HepG2 (cell line): ENCODE results near the gene PRKAR1A. TPM values are rescaled to one million over a fixed set of nuclear protein-coding genes. Genes with fewer than 3 reads are reported as not detected.

Experiments
- BCL6 ChIP-seq: IDR thresholded peaks from 2 replicates; pipeline ENCODE4 v1.6.1; 2016; ENCODE audit warnings: missing genetic modification reagents, missing compliant biosample characterization
- CREB1 ChIP-seq, 2 experiments: fragments of 450-650 bp in 1 of 2; IDR thresholded peaks; 2 replicates each; pipeline ENCODE4 v1.6.1; 2016 to 2017; ENCODE audit warnings: control low read depth in 1 of 2, mild to moderate bottlenecking in 1 of 2, missing compliant biosample characterization in 1 of 2, missing genetic modification characterization in 1 of 2
- FLYWCH1 ChIP-seq: sonication (generic); formaldehyde crosslinking; IDR thresholded peaks from 2 replicates; pipeline ENCODE4 v1.8.1; 2023; ENCODE audit warnings: mild to moderate bottlenecking, missing genetic modification reagents
- HBP1 ChIP-seq: IDR thresholded peaks from 2 replicates; pipeline ENCODE4 v1.6.1; 2016; ENCODE audit warnings: low read depth, control low read depth
- HIC2 ChIP-seq: sonication (generic); formaldehyde crosslinking; IDR thresholded peaks from 2 replicates; pipeline ENCODE4 v1.9.0; 2022; ENCODE audit warnings: low read depth, missing genetic modification reagents
- HOXD1 ChIP-seq: sonication (generic); formaldehyde crosslinking; IDR thresholded peaks from 2 replicates; pipeline ENCODE4 v1.5.0; 2020; ENCODE audit warnings: missing genetic modification reagents
- RXRA ChIP-seq: sonication (generic); formaldehyde crosslinking; IDR thresholded peaks from 2 replicates; pipeline ENCODE4 v1.5.1; 2020; ENCODE audit warnings: missing genetic modification reagents
- SCMH1 ChIP-seq: sonication (generic); formaldehyde crosslinking; IDR thresholded peaks from 2 replicates; pipeline ENCODE4 v1.9.0; 2021; ENCODE audit warnings: missing genetic modification reagents, mild to moderate bottlenecking, borderline replicate concordance
- SMAD3 ChIP-seq: sonication (generic); formaldehyde crosslinking; IDR thresholded peaks from 2 replicates; pipeline ENCODE4 v1.4.0; 2020; ENCODE audit warnings: missing genetic modification reagents
- TBX2 ChIP-seq: sonication (generic); formaldehyde crosslinking; IDR thresholded peaks from 2 replicates; pipeline ENCODE4 v1.5.0; 2020; ENCODE audit warnings: missing genetic modification reagents, mild to moderate bottlenecking, borderline replicate concordance
- YEATS2 ChIP-seq: sonication (generic); formaldehyde crosslinking; IDR thresholded peaks from 2 replicates; pipeline ENCODE4 v1.4.0; 2020; ENCODE audit warnings: missing genetic modification reagents, borderline replicate concordance
- ZBTB14 ChIP-seq: sonication (generic); formaldehyde crosslinking; IDR thresholded peaks from 2 replicates; pipeline ENCODE4 v1.4.0; 2020; ENCODE audit warnings: missing genetic modification reagents
- ZBTB40 ChIP-seq, 2 experiments: fragments of 450-650 bp in 1 of 2; sonication (generic) in 1 of 2; formaldehyde crosslinking in 1 of 2; IDR thresholded peaks; 2 replicates each; pipeline versions ENCODE4 v1.6.1 to v1.8.0; 2016 to 2022; ENCODE audit warnings: antibody characterized with exemption in 1 of 2, mild to moderate bottlenecking in 1 of 2, missing genetic modification reagents in 1 of 2
- ZBTB7A ChIP-seq: sonication (generic); formaldehyde crosslinking; IDR thresholded peaks from 2 replicates; pipeline ENCODE4 v1.8.0; 2022; ENCODE audit warnings: mild to moderate bottlenecking, missing genetic modification reagents
- ZNF225 ChIP-seq: sonication (generic); formaldehyde crosslinking; IDR thresholded peaks from 2 replicates; pipeline ENCODE4 v1.4.0; 2020; ENCODE audit warnings: mild to moderate bottlenecking, missing genetic modification reagents
- polyA plus RNA-seq, 8 experiments: library from polyadenylated mRNA; depleted of rRNA in 3 of 8; stranded (reverse) in 7 of 8; unstranded in 1 of 8; fragments of >200 nt; fragmentation: Illumina TruSeq in 4 of 8; extraction: Trizol in 4 of 8; gene quantifications; 2 replicates each; pipeline versions ENCODE4 v1.2.1 to v1.2.3, GENCODE V29; 2011 to 2016; ENCODE audit warnings: low read depth in 4 of 8, missing spikeins in 1 of 8, mixed read lengths in 1 of 8; ENCODE audit not compliant: insufficient read depth in 1 of 8
- total RNA-seq, 5 experiments: library from RNA; depleted of rRNA; stranded (reverse); fragments of >200 nt; fragmentation: Illumina TruSeq; extraction: Trizol; gene quantifications; 2 replicates each; pipeline ENCODE4 v1.2.3, GENCODE V29; 2016; ENCODE audit warnings: low read depth in 1 of 5

The PRKAR1A gene
- total and polyA plus RNA-seq, 2 of the 13 experiments (the other 11 are each of a cell fraction or from before 2014, with no cell fraction given) = 265 to 266 TPM

DNA sequence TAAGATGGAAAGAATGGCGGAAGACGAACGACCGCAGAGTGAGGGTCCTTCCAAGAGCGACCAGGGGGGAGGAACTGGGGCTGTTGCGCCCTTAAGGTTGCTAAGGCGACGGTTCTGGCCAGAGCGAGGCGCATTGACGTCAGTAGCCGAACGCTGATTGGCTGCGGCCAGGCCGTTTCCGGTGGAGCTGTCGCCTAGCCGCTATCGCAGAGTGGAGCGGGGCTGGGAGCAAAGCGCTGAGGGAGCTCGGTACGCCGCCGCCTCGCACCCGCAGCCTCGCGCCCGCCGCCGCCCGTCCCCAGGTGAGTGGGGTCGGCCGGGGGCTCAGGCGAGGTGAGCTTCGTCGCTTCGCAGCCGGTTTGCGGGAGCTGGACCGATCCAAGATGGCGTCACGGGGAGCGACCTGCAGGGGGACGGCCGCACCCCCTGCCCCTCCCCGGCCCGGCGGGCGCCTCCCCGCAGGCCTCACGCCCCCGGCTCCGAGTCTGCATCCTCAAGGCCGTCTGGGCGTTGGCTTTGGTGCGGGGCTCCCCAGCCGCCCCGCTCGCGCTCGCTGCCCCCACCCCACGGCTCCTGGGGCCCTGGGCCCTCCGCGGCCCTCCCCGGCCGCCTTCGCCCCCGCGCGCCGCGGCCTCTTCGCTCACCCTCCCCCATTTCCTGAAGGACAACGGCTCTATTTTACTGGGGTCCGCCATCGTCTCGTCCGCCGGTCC lies at the start of gene PRKAR1A (continued):
- no peak; the same call in 1 of the 2 replicates for TF ChIP-seq RXRA (CRISPR knock-in tag)
- no peak for TF ChIP-seq SMAD3 (CRISPR knock-in tag)
- no peak for TF ChIP-seq ZBTB14 (CRISPR knock-in tag)
- no peak for TF ChIP-seq HIC2 (CRISPR knock-in tag)
- TF ChIP-seq BCL6 (CRISPR knock-in tag) = peak; percentile 41; the same call in 1 of the 2 replicates
- TF ChIP-seq CREB1 (IDR thresholded peaks at IDR 0.05) = peak; percentile 88
- TF ChIP-seq CREB1 (CRISPR knock-in tag; IDR thresholded peaks at IDR 0.05) = no peak
- TF ChIP-seq YEATS2 (CRISPR knock-in tag) = peak; percentile 19; the same call in 1 of the 2 replicates
- 0 out of 2 replicates have a peak, but pooled peaks have one; percentile 43 for TF ChIP-seq ZNF225 (CRISPR knock-in tag)
- TF ChIP-seq ZBTB7A (CRISPR knock-in tag) = no peak
- no peak; the same call in 1 of the 2 replicates for TF ChIP-seq TBX2 (CRISPR knock-in tag)
- TF ChIP-seq HBP1 (CRISPR knock-in tag) = no peak; the same call in 1 of the 2 replicates
- no peak for TF ChIP-seq ZBTB40 (IDR thresholded peaks at IDR 0.05)
- peak; percentile 16; the same call in 1 of the 2 replicates for TF ChIP-seq ZBTB40 (CRISPR knock-in tag; IDR thresholded peaks at IDR 0.05)
- no peak for TF ChIP-seq FLYWCH1
- no peak for TF ChIP-seq SCMH1 (CRISPR knock-in tag)
- TF ChIP-seq HOXD1 (CRISPR knock-in tag) = no peak
